ENCODE data around the gene TXN. TPM values are rescaled to one million over a fixed set of nuclear protein-coding genes. Genes with fewer than 3 reads are reported as not detected.

The TXN gene
- total RNA-seq, 3 donors from 2014 or later (not counting 1 experiment from before 2014, with no cell fraction given): 27.2 to 41.9 (median 36.8) TPM

DNA sequence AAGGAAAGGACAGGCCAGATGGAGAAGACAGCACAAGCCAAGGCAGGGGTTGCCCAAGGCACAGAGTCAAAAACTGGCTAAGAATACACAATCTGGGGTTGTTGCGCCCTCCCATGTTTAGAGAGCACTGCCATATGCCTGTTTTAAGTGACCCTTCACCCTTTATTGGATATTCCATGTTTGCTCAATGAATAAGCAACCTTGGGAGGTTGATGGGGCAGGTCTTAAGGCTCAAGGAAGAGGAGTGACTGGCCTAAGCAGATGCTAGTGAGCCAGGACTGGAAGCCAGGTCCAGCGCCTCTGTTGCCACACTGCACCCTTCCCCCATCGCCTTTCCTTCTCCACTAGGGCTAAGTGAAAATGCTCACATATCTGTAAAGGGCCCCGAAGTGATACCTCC lies 6.7 kb downstream of the TXN start:
- H3K27ac Mint-ChIP-seq: no peak overlapping the region
- Histone ChIP-seq H3K4me1 (ENCODE audit: control insufficient read depth, insufficient read depth, low read length) (peaks cover under 1% of the 10 kb centered on the region), H3K27ac (ENCODE audit: low read length) (no peak overlapping the region), H3K9me3 (ENCODE audit: control insufficient read depth, insufficient read depth, low read length) (no peaks in the 10 kb centered on the region), H3K36me3 (ENCODE audit: control insufficient read depth, insufficient read depth, low read length) (peaks cover 10% of the 10 kb centered on the region), H3K27me3 (ENCODE audit: control insufficient read depth, insufficient read depth, low read length) (no peaks in the 10 kb centered on the region), H3K4me3 (ENCODE audit: low read length) (no peak overlapping the region)
- intact Hi-C loops (cut with micrococcal nuclease): no loop called here
- no peaks in the 10 kb centered on the region for H3K36me3 Mint-ChIP-seq
- 100% methylated on average over 4 of the region's 4 CpGs for WGBS (ENCODE audit: insufficient coverage)
- H3K27me3 Mint-ChIP-seq (ENCODE audit: low read depth in 2 of 2): no peaks in the 10 kb centered on the region
- DNase-seq: no peak
- TF ChIP-seq, protein P1, sequence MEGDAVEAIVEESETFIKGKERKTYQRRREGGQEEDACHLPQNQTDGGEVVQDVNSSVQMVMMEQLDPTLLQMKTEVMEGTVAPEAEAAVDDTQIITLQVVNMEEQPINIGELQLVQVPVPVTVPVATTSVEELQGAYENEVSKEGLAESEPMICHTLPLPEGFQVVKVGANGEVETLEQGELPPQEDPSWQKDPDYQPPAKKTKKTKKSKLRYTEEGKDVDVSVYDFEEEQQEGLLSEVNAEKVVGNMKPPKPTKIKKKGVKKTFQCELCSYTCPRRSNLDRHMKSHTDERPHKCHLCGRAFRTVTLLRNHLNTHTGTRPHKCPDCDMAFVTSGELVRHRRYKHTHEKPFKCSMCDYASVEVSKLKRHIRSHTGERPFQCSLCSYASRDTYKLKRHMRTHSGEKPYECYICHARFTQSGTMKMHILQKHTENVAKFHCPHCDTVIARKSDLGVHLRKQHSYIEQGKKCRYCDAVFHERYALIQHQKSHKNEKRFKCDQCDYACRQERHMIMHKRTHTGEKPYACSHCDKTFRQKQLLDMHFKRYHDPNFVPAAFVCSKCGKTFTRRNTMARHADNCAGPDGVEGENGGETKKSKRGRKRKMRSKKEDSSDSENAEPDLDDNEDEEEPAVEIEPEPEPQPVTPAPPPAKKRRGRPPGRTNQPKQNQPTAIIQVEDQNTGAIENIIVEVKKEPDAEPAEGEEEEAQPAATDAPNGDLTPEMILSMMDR (IDR thresholded peaks at IDR 0.05): no peak
- H3K4me3 Mint-ChIP-seq: no peak overlapping the region
- ATAC-seq: no peak
- no peaks in the 10 kb centered on the region for H3K9me3 Mint-ChIP-seq
- H3K4me1 Mint-ChIP-seq: peaks cover 10 to 21% of the 10 kb centered on the region in 2 donors

DNA sequence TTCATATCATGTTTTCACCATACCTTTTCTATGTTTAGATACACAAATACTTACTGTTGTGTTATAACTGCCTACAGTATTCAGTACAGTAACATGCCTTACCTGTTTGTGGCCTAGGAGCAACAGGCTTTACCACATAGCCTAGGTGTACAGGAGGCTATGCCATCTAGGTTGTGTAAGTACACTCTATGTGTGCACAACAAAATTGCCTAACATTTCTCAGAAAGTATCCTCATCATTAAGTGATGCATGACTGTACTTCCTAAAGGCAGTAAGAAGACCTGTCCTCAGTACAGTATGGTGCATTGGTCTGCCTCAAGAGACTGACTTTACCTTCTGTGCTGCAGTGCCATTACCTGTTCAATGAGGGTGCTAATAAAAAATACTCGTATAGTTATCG lies 7.9 kb downstream of the TXN start:
- Mint-ChIP-seq H3K27ac (no peak overlapping the region), H3K27me3 (ENCODE audit: low read depth in 2 of 2) (no peaks in the 10 kb centered on the region), H3K36me3 (no peaks in the 10 kb centered on the region), H3K4me3 (no peak overlapping the region), H3K9me3 (no peaks in the 10 kb centered on the region), H3K4me1 (peaks cover 8 to 9% of the 10 kb centered on the region in 2 donors)
- no peak for DNase-seq
- WGBS (ENCODE audit: insufficient coverage): 96% methylated on average over 2 of the region's 2 CpGs
- no peaks in the 10 kb centered on the region for H3K4me1 ChIP-seq (ENCODE audit: control insufficient read depth, insufficient read depth, low read length)
- no peak overlapping the region for H3K4me3 ChIP-seq (ENCODE audit: low read length)
- H3K9me3 ChIP-seq (ENCODE audit: control insufficient read depth, insufficient read depth, low read length): no peaks in the 10 kb centered on the region
- ATAC-seq: peak in 1 of 3 donors; percentile 35
- no peak overlapping the region for H3K27ac ChIP-seq (ENCODE audit: low read length)
- TF ChIP-seq, protein P1 (IDR thresholded peaks at IDR 0.05): no peak
- peaks cover 19% of the 10 kb centered on the region for H3K36me3 ChIP-seq (ENCODE audit: control insufficient read depth, insufficient read depth, low read length)
- intact Hi-C loops (cut with micrococcal nuclease): no loop called here
- H3K27me3 ChIP-seq (ENCODE audit: control insufficient read depth, insufficient read depth, low read length): no peaks in the 10 kb centered on the region

DNA sequence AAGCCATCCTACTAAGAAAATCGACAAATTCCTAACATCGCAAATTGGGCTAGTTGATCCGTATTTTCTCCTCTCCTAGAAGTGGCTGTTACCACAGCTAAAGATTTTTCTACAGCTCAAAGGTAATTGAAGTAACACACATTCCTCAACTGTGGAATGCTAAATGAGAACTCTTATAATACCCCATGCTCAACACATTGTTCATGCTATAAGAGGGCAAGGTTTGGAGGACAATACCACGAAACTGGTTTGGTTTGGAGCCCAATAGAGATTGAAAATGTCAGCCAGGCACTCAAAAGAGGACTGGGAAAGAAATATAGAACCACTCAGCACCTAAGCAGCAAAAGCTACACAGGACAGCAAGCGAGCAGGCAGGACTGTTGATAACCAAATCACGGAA lies 10.1 kb downstream of the TXN start:
- peaks cover 19% of the 10 kb centered on the region for H3K36me3 ChIP-seq (ENCODE audit: control insufficient read depth, insufficient read depth, low read length)
- WGBS (ENCODE audit: insufficient coverage): 92% methylated on average over 6 of the region's 6 CpGs
- no peaks in the 10 kb centered on the region for H3K9me3 Mint-ChIP-seq

DNA sequence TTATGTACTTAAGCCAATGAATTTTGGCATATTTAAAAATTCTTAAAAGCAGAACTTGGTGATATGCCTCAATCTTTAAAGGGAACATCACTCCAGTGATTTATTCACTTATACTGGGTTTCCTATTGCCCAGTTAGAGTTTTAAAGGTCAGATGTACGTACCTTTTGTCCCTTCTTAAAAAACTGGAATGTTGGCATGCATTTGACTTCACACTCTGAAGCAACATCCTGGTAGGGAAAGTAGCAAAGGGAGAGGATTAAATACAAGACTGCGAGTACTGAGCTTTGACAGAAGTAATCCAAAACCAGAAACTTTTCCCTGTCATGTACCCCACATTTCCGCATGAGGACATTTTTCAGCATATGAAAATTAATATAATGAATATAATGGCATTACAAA lies 11.7 kb downstream of the TXN start:
- TF ChIP-seq, protein P1 (IDR thresholded peaks at IDR 0.05): no peak
- no peaks in the 10 kb centered on the region for H3K36me3 Mint-ChIP-seq
- no peak overlapping the region for H3K27ac Mint-ChIP-seq
- Histone ChIP-seq H3K9me3 (ENCODE audit: control insufficient read depth, insufficient read depth, low read length) (no peaks in the 10 kb centered on the region), H3K27me3 (ENCODE audit: control insufficient read depth, insufficient read depth, low read length) (no peaks in the 10 kb centered on the region), H3K36me3 (ENCODE audit: control insufficient read depth, insufficient read depth, low read length) (peaks cover 19% of the 10 kb centered on the region), H3K27ac (ENCODE audit: low read length) (no peak overlapping the region), H3K4me3 (ENCODE audit: low read length) (no peak overlapping the region), H3K4me1 (ENCODE audit: control insufficient read depth, insufficient read depth, low read length) (no peaks in the 10 kb centered on the region)
- no peak for ATAC-seq
- H3K27me3 Mint-ChIP-seq (ENCODE audit: low read depth in 2 of 2): no peaks in the 10 kb centered on the region
- intact Hi-C loops (cut with micrococcal nuclease): no loop called here
- H3K4me1 Mint-ChIP-seq: no peaks in the 10 kb centered on the region
- DNase-seq: no peak
- H3K4me3 Mint-ChIP-seq: no peak overlapping the region
- H3K9me3 Mint-ChIP-seq: no peaks in the 10 kb centered on the region
- WGBS (ENCODE audit: insufficient coverage): 100% methylated on average over 1 of the region's 3 CpGs

More for the DNA sequence above, 10.1 kb downstream of the TXN start:
- Mint-ChIP-seq H3K36me3 (no peaks in the 10 kb centered on the region), H3K27ac (no peak overlapping the region), H3K4me3 (no peak overlapping the region), H3K27me3 (ENCODE audit: low read depth in 2 of 2) (no peaks in the 10 kb centered on the region), H3K4me1 (no peaks in the 10 kb centered on the region)
- Histone ChIP-seq H3K4me1 (ENCODE audit: control insufficient read depth, insufficient read depth, low read length) (no peaks in the 10 kb centered on the region), H3K27me3 (ENCODE audit: control insufficient read depth, insufficient read depth, low read length) (no peaks in the 10 kb centered on the region), H3K27ac (ENCODE audit: low read length) (no peak overlapping the region), H3K9me3 (ENCODE audit: control insufficient read depth, insufficient read depth, low read length) (no peaks in the 10 kb centered on the region), H3K4me3 (ENCODE audit: low read length) (no peak overlapping the region)
- intact Hi-C loops (cut with micrococcal nuclease): no loop called here
- DNase-seq (no peak), ATAC-seq (no peak)
- TF ChIP-seq, protein P1 (IDR thresholded peaks at IDR 0.05): no peak
